GM12874 (cell line): Measurements from ENCODE around the gene C1orf21.

ENCODE experiments used
- CTCF ChIP-seq: IDR thresholded peaks from 2 replicates; pipeline ENCODE4 v1.5.1; 2011; ENCODE audit warnings: low read depth, mild to moderate bottlenecking, control low read depth, low read length, moderate library complexity; ENCODE audit not compliant: insufficient read depth

C1orf21 gene

GRCh38 chr1:184533049-184533448 is 146.2 kb downstream of the C1orf21 start:
- TF ChIP-seq CTCF, result no peak

- no peak for TF ChIP-seq CTCF
Measured at GRCh38 chr1:184533915-184534314, 147.1 kb downstream of the C1orf21 start.

GRCh38 chr1:184534690-184535089 is 147.9 kb downstream of the C1orf21 start:
- no peak for TF ChIP-seq CTCF

DNA sequence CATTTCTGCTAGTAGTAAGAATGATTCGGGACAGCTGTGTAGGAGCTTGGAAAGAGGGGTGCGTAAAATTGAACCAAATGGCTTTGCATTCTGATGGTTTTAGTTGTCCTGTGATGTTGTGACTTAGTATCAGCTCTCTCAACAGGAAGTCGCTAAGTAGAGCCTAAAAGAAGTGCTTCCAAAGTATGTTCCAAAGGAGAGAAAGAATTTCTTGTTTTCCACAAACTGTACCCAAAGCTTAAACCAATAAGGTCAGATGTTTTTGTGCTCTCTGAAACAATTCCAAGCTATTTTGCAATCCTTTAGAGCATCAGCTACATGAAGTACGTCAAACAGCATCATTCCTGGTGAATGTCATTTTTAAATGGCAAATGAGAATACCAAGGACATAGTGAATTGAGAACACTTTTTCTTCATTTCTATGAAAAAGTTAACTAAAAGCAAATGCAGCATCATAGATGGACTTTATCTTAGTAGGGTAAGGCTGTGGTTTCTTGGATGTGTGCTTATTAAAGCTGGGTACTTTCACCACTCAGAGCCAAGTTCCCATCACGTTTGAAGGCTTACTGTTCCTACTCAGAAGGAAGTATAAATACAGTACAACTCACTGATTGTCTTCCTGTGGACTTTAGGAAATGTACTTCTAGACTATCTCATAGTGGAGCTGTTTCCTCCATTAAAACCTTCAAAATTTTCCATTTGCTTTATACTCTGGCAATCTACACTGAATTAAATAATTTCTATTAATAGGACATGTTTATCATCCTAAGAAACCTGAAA is 148.6 kb downstream of the C1orf21 start:
- no peak for TF ChIP-seq CTCF

DNA sequence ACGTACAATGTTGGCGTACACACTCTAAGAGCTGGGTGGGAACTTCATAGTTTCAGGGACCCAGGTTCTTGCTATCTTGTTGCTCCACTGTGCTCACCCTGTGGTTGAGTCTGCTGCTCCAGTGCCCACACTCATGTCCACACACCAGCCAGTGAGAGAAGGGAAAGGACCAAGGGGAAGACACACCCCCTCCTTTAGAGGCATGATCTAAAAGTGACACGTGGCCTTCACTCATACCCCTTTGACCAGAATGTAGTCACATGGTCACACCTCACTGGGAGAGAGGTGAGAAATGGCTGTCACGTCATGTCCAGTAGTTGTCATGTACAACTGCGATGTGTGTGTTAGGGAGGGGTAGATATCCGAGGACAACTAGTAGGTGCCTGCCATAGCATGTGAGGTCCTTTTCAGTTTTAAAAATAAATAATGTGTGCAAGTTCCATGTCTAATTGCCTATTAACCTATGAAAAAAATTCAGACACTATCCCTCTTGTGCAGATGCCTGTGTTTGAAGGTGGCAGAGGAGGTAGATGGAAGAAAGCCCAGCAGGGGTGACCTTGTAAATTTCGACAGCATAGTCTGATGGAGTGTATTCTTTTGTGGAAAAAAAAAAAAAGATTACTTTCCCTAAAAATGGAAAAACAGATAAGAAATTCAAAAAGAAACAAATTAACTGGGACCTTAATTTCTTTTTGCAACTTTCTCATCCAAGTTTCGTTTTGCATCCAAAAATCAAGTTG is 149.6 kb downstream of the C1orf21 start:
- no peak for TF ChIP-seq CTCF

GRCh38 chr1:184539580-184539979 is 152.8 kb downstream of the C1orf21 start:
- no peak for TF ChIP-seq CTCF

- TF ChIP-seq CTCF, result no peak
Measured at GRCh38 chr1:184541537-184542152, 154.8 kb downstream of the C1orf21 start.
